Activated CD8-positive, alpha-beta T cell treated with anti-CD3 and anti-CD28 coated beads for 36 hours (primary cell): Measurements from ENCODE around the gene KRT35. TPM values are rescaled to one million over a fixed set of nuclear protein-coding genes. Genes with fewer than 3 reads are reported as not detected.

Experiments used
- ATAC-seq: fragments of 200-7000 bp; cut with Tn5 transposase; one replicate; pipeline ENCODE4 v1.10.0; 2021; ENCODE audit warnings: mild to moderate bottlenecking, moderate library complexity
- CTCF ChIA-PET: fragments of 350-600 bp; sonication (Branson Sonifier 250); formaldehyde crosslinking; loops from one replicate; lab custom pipeline; 2021; ENCODE audit warnings: antibody characterized with exemption; lab: Charles Lee
- POLR2A ChIA-PET: fragments of 350-600 bp; sonication (Branson Sonifier 250); formaldehyde crosslinking; loops from one replicate; lab custom pipeline; 2021; ENCODE audit warnings: antibody characterized with exemption; lab: Charles Lee
- DNase-seq: peaks from one replicate; pipeline ENCODE4 v3.0.0-alpha.2; 2020
- H3K27ac Mint-ChIP-seq: one replicate; pipeline ENCODE4 v1.8.0; 2021; ENCODE audit warnings: mild to moderate bottlenecking, mixed read lengths
- H3K27me3 Mint-ChIP-seq: one replicate; pipeline ENCODE4 v1.8.0; 2021; ENCODE audit warnings: mixed read lengths
- H3K36me3 Mint-ChIP-seq: one replicate; pipeline ENCODE4 v1.8.0; 2021; ENCODE audit warnings: low read depth, mixed read lengths
- H3K4me1 Mint-ChIP-seq: one replicate; pipeline ENCODE4 v1.8.0; 2021; ENCODE audit warnings: low read depth, mixed read lengths
- H3K4me3 Mint-ChIP-seq: one replicate; pipeline ENCODE4 v1.8.0; 2021; ENCODE audit warnings: mild to moderate bottlenecking, moderate library complexity, mixed read lengths
- H3K9me3 Mint-ChIP-seq: one replicate; pipeline ENCODE4 v1.8.0; 2021; ENCODE audit warnings: mixed read lengths
- CTCF ChIP-seq: fragments of 200-600 bp; IDR thresholded peaks from one replicate; pipeline ENCODE4 v1.8.0; 2022; ENCODE audit warnings: antibody characterized with exemption, mild to moderate bottlenecking
- intact Hi-C: fragments of 100-400 bp; cut with micrococcal nuclease; formaldehyde crosslinking; loops from one replicate; pipeline ENCODE4 v1.10.0; 2022
- total RNA-seq, 2 experiments: library from RNA; stranded (reverse); gene quantifications; one replicate each; pipeline ENCODE4 v1.2.3, GENCODE V29; 2021

The KRT35 gene
- total RNA-seq, 2 experiments from 2014 or later, result not detected

- no peaks in the 10 kb centered on the region for H3K4me1 Mint-ChIP-seq
- peaks cover 2% of the 10 kb centered on the region for H3K27me3 Mint-ChIP-seq
- no peak for ATAC-seq
- no peak for DNase-seq
- H3K36me3 Mint-ChIP-seq, result no peaks in the 10 kb centered on the region
- no peaks in the 10 kb centered on the region for H3K9me3 Mint-ChIP-seq
- H3K27ac Mint-ChIP-seq, result no peak overlapping the region
- no peak for TF ChIP-seq CTCF
- POLR2A ChIA-PET, result no interaction called here
- intact Hi-C loops, result no loop called here
- no peak overlapping the region for H3K4me3 Mint-ChIP-seq
- CTCF ChIA-PET, result interaction anchor here (1.3 to 2.5 kb wide), 2 partner anchors 46 to 145 kb away, joined by 3 to 9 read pairs; no protein-coding TSS in a partner anchor
These were observed 22.3 kb upstream of the KRT35 start for GRCh38 chr17:41503202-41503601.

GRCh38 chr17:41500131-41500911 lies 19.4 kb upstream of the KRT35 start:
- no peak for TF ChIP-seq CTCF

GRCh38 chr17:41499714-41500113 lies 18.8 kb upstream of the KRT35 start:
- H3K9me3 Mint-ChIP-seq, result no peaks in the 10 kb centered on the region
- ChIA-PET POLR2A (no interaction called here), CTCF (interaction anchor here (0.7 kb wide), 1 partner anchor 163 kb away, joined by 3 read pairs; no protein-coding TSS in a partner anchor)
- no peak overlapping the region for H3K27ac Mint-ChIP-seq
- DNase-seq (no peak), ATAC-seq (no peak)
- H3K4me1 Mint-ChIP-seq, result peaks cover 6% of the 10 kb centered on the region
- TF ChIP-seq CTCF, result no peak
- intact Hi-C loops, result no loop called here
- peaks cover 2% of the 10 kb centered on the region for H3K27me3 Mint-ChIP-seq
- H3K36me3 Mint-ChIP-seq, result no peaks in the 10 kb centered on the region
- H3K4me3 Mint-ChIP-seq, result no peak overlapping the region

More at GRCh38 chr17:41500131-41500911, 19.4 kb upstream of the KRT35 start:
- H3K27ac Mint-ChIP-seq, result no peak overlapping the region
- H3K4me3 Mint-ChIP-seq, result no peak overlapping the region
- no peaks in the 10 kb centered on the region for H3K9me3 Mint-ChIP-seq
- H3K36me3 Mint-ChIP-seq, result no peaks in the 10 kb centered on the region
- DNase-seq (no peak), ATAC-seq (no peak)
- CTCF ChIA-PET, result interaction anchor here (0.7 kb wide), 1 partner anchor 163 kb away, joined by 3 read pairs; no protein-coding TSS in a partner anchor
- intact Hi-C loops, result no loop called here
- peaks cover 6% of the 10 kb centered on the region for H3K4me1 Mint-ChIP-seq
- POLR2A ChIA-PET, result interaction anchor here (1.2 kb wide), 1 partner anchor 10 kb away, joined by 3 read pairs; no protein-coding TSS in a partner anchor
- peaks cover 2% of the 10 kb centered on the region for H3K27me3 Mint-ChIP-seq

DNA sequence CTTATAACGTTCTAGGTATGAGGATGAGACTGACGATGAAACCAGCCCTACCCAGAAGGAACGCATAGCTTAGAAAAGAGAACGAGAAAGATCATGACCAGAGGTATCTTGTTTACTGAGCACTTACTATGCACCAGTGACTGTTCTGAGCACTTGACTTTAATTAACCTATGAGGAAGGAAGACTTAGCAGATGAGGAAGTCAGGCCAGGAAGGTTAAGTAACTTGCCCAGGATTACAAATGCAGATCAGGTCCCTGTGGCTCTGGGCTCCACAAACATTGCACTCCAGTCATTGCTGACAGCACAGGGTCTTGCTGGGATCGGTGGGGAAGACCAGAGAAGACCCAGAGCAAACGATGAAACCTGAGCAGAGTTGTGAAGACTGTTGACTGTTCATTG lies 17.3 kb upstream of the KRT35 start:
- H3K27ac Mint-ChIP-seq, result no peak overlapping the region
- POLR2A ChIA-PET, result no interaction called here
- no peaks in the 10 kb centered on the region for H3K9me3 Mint-ChIP-seq
- DNase-seq (no peak), ATAC-seq (no peak)
- H3K36me3 Mint-ChIP-seq, result no peaks in the 10 kb centered on the region
- intact Hi-C loops, result no loop called here
- H3K4me3 Mint-ChIP-seq, result no peak overlapping the region
- no peak for TF ChIP-seq CTCF
- peaks cover 6% of the 10 kb centered on the region for H3K4me1 Mint-ChIP-seq
- CTCF ChIA-PET, result interaction anchor here (0.9 to 4.3 kb wide), 7 partner anchors 43 to 588 kb away, joined by 3 to 18 read pairs (median 4); no protein-coding TSS in a partner anchor
- peaks cover 2% of the 10 kb centered on the region for H3K27me3 Mint-ChIP-seq
